Naive thymus-derived CD4-positive, alpha-beta T cell (primary cell): ENCODE data around the gene SPINK7. TPM values are rescaled to one million over a fixed set of nuclear protein-coding genes. Genes with fewer than 3 reads are reported as not detected.

Source experiments
- ATAC-seq: fragments of 150-1000 bp; cut with Tn5 transposase; 2 replicates; pipeline ENCODE4 v1.10.0; 2021; ENCODE audit warnings: mild to moderate bottlenecking, moderate library complexity
- CTCF ChIA-PET: fragments of 350-600 bp; sonication (Branson Sonifier 250); formaldehyde crosslinking; loops from one replicate; lab custom pipeline; 2021; ENCODE audit warnings: antibody characterized with exemption; lab: Charles Lee
- POLR2A ChIA-PET: fragments of 350-600 bp; sonication (Branson Sonifier 250); formaldehyde crosslinking; loops from one replicate; lab custom pipeline; 2021; ENCODE audit warnings: antibody characterized with exemption, inconsistent platforms; lab: Charles Lee
- DNase-seq, 9 donors: peaks; one replicate each; pipeline versions ENCODE4 v3.0.0 to v3.0.0-alpha.2; 2020 to 2022; ENCODE audit warnings: mixed read lengths in 1 of 9
- H3K27ac ChIP-seq: one replicate; pipeline ENCODE4 v1.7.0; 2013; ENCODE audit warnings: mild to moderate bottlenecking, low read depth, low read length, moderate library complexity
- H3K27me3 ChIP-seq, 2 donors: one replicate each; pipeline ENCODE4 v1.7.0; 2013; ENCODE audit warnings: low read length in 2 of 2, mild to moderate bottlenecking in 2 of 2, moderate library complexity in 2 of 2; ENCODE audit not compliant: control insufficient read depth in 2 of 2, insufficient read depth in 2 of 2
- H3K36me3 ChIP-seq, 3 experiments: 1 replicate in 2 of 3; 2 replicates in 1 of 3; pipeline ENCODE4 v1.7.0; 2013; ENCODE audit warnings: low read length in 3 of 3, mild to moderate bottlenecking in 3 of 3, moderate library complexity in 1 of 3; ENCODE audit not compliant: insufficient read depth in 3 of 3, control insufficient read depth in 2 of 3
- H3K4me1 ChIP-seq, 2 donors: one replicate each; pipeline ENCODE4 v1.7.0; 2013; ENCODE audit warnings: low read length in 2 of 2, mild to moderate bottlenecking in 2 of 2, moderate library complexity in 1 of 2; ENCODE audit not compliant: control insufficient read depth in 2 of 2, insufficient read depth in 2 of 2
- H3K4me3 ChIP-seq: 2 replicates; pipeline ENCODE4 v1.7.0; 2013; ENCODE audit warnings: mild to moderate bottlenecking, low read length
- H3K9me3 ChIP-seq, 3 experiments: 1 replicate in 2 of 3; 2 replicates in 1 of 3; pipeline ENCODE4 v1.7.0; 2013; ENCODE audit warnings: low read length in 3 of 3; ENCODE audit not compliant: control insufficient read depth in 2 of 3
- H3K27ac Mint-ChIP-seq, 9 donors: one replicate each; pipeline ENCODE4 v1.8.0; 2020 to 2022; ENCODE audit warnings: mixed read lengths in 9 of 9, mild to moderate bottlenecking in 8 of 9, moderate library complexity in 5 of 9, inconsistent platforms in 2 of 9
- H3K27me3 Mint-ChIP-seq, 5 donors: one replicate each; pipeline ENCODE4 v1.8.0; 2021 to 2022; ENCODE audit warnings: mixed read lengths in 5 of 5, mild to moderate bottlenecking in 1 of 5
- H3K36me3 Mint-ChIP-seq, 5 donors: one replicate each; pipeline ENCODE4 v1.8.0; 2020 to 2022; ENCODE audit warnings: mixed read lengths in 5 of 5, mild to moderate bottlenecking in 3 of 5, inconsistent platforms in 1 of 5
- H3K4me1 Mint-ChIP-seq, 7 donors: one replicate each; pipeline ENCODE4 v1.8.0; 2020 to 2022; ENCODE audit warnings: mixed read lengths in 7 of 7, mild to moderate bottlenecking in 3 of 7, inconsistent platforms in 1 of 7
- H3K4me3 Mint-ChIP-seq, 10 donors: one replicate each; pipeline ENCODE4 v1.8.0; 2020 to 2022; ENCODE audit warnings: mild to moderate bottlenecking in 10 of 10, mixed read lengths in 10 of 10, moderate library complexity in 6 of 10, inconsistent platforms in 2 of 10
- H3K9me3 Mint-ChIP-seq, 11 donors: one replicate each; pipeline ENCODE4 v1.8.0; 2020 to 2022; ENCODE audit warnings: mixed read lengths in 11 of 11, mild to moderate bottlenecking in 4 of 11, inconsistent platforms in 1 of 11, moderate library complexity in 1 of 11
- intact Hi-C, 2 donors: fragments of 100-400 bp; cut with micrococcal nuclease; formaldehyde crosslinking; loops; one replicate each; pipeline ENCODE4 v1.15.1; 2023
- polyA plus RNA-seq, 2 donors: library from polyadenylated mRNA; unstranded; fragments of 300-500 nt; fragmentation: Illumina TruSeq; gene quantifications; one replicate each; pipeline ENCODE4 v1.2.3, GENCODE V29; 2021
- total RNA-seq, 6 experiments: library from RNA in 5 of 6; stranded (reverse) in 5 of 6; gene quantifications; 1 replicate in 5 of 6; 2 replicates in 1 of 6; pipeline ENCODE4 v1.2.3 and lab custom pipeline; 2021 to 2026

The SPINK7 gene
- total and polyA plus RNA-seq, 7 experiments from 2014 or later, result not detected

DNA sequence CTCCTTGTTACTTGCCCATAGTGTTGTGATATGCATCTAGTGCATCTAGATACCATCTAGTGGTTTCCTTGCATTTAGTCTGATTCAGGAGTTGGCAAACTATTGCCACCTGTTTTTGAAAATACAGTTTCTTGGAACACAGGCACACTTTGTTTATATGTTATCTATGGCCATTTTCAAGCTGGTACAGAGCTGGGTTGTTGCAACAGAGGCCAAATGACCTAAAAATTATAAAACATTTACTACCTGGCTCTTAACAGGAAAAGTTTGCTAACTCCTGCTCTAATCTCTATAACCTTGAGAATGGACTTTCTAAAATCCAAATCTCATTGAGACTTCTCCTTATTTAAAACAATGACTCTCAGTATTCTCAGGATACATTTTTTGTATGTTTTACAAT lies 52.1 kb downstream of the SPINK7 start:
- intact Hi-C loops, result no loop called here
- no peaks in the 10 kb centered on the region for H3K27me3 ChIP-seq
- Mint-ChIP-seq H3K27ac (no peak overlapping the region), H3K9me3 (peaks cover 0 to 18% (median 12%) of the 10 kb centered on the region in 11 donors), H3K36me3 (peaks cover 0 to 24% (median 9%) of the 10 kb centered on the region in 5 donors), H3K27me3 (peaks cover 0 to 4% (median 0%) of the 10 kb centered on the region in 5 donors), H3K4me1 (no peaks in the 10 kb centered on the region), H3K4me3 (no peak overlapping the region)
- no peaks in the 10 kb centered on the region for H3K9me3 ChIP-seq
- no peak overlapping the region for H3K4me3 ChIP-seq
- DNase-seq (no peak), ATAC-seq (no peak)
- CTCF ChIA-PET, result no interaction called here
- POLR2A ChIA-PET, result no interaction called here
- no peaks in the 10 kb centered on the region for H3K4me1 ChIP-seq
- H3K27ac ChIP-seq, result no peak overlapping the region
- no peaks in the 10 kb centered on the region for H3K36me3 ChIP-seq

Other genes starting within 250 kb of the SPINK7 start
- not detected for gene SPINK5, start 248.4 kb upstream of the SPINK7 start, total RNA-seq
- gene SPINK5, start 248.4 kb upstream of the SPINK7 start, polyA plus RNA-seq, result not detected
- not detected for gene SPINK14, start 143.9 kb upstream of the SPINK7 start, total RNA-seq
- gene SPINK14, start 143.9 kb upstream of the SPINK7 start, polyA plus RNA-seq, result not detected
- gene SPINK6, start 109.4 kb upstream of the SPINK7 start, total RNA-seq, result not detected
- gene SPINK6, start 109.4 kb upstream of the SPINK7 start, polyA plus RNA-seq, result not detected
- not detected for gene MARCOL, start 73.9 kb upstream of the SPINK7 start, total RNA-seq
- gene MARCOL, start 73.9 kb upstream of the SPINK7 start, polyA plus RNA-seq, result not detected
- not detected for gene SPINK13, start 43.6 kb upstream of the SPINK7 start, total RNA-seq
- gene SPINK13, start 43.6 kb upstream of the SPINK7 start, polyA plus RNA-seq, result not detected
- not detected for gene SPINK9, start 23.1 kb downstream of the SPINK7 start, total RNA-seq
- gene SPINK9, start 23.1 kb downstream of the SPINK7 start, polyA plus RNA-seq, result 1 to 10 TPM in 1 of 2 donors, not detected in 1; 1.0 TPM
- gene FBXO38, start 71.5 kb downstream of the SPINK7 start, total RNA-seq, result 10 to 100 TPM; 59.2 to 80.0 (median 65.6) TPM
- 10 to 100 TPM; 16.7 to 23.4 TPM for gene FBXO38, start 71.5 kb downstream of the SPINK7 start, polyA plus RNA-seq